GM21423 (cell line): ENCODE results near the gene PRR15L.
"Not testable (repeated sequence)": the region's sequence is repeated elsewhere in the genome, so short reads cannot be mapped to it uniquely, and the experiment has no call there.

Source experiments
- ATAC-seq: cut with Tn5 transposase; IDR thresholded peaks from one replicate; pipeline ENCODE4 v1.9.1; 2021; ENCODE audit warnings: mild to moderate bottlenecking, moderate library complexity; ENCODE audit not compliant: unreplicated experiment

Gene PRR15L

GRCh38 chr17:47941246-47942095 is 16.2 kb downstream of the PRR15L start, which contains the start of gene PNPO:
Gene PNPO (plus strand): TSS chr17:47941571. CDS start chr17:47941676, 105 bp downstream.
- ATAC-seq, result peak; percentile 91

GRCh38 chr17:47937941-47938340 is 19.7 kb downstream of the PRR15L start:
- no peak for ATAC-seq

GRCh38 chr17:47935961-47936360 is 21.7 kb downstream of the PRR15L start:
- ATAC-seq, result no peak

GRCh38 chr17:47935468-47935867 is 22.2 kb downstream of the PRR15L start:
- ATAC-seq, result not testable (repeated sequence)

- ATAC-seq, result no peak
Observed at GRCh38 chr17:47934856-47935255, 22.8 kb downstream of the PRR15L start.

- ATAC-seq, result no peak
Observed at GRCh38 chr17:47931848-47932247, 25.8 kb downstream of the PRR15L start.

- no peak for ATAC-seq
Observed at GRCh38 chr17:47929218-47930000, 28.3 kb downstream of the PRR15L start.

- no peak for ATAC-seq
Observed at GRCh38 chr17:47928415-47928814, 29.3 kb downstream of the PRR15L start.

- no peak for ATAC-seq
Observed at GRCh38 chr17:47927821-47928400, 29.8 kb downstream of the PRR15L start.

- ATAC-seq, result no peak
Observed at GRCh38 chr17:47925678-47925988, 32.0 kb downstream of the PRR15L start.

- ATAC-seq, result no peak
Observed at GRCh38 chr17:47924785-47925677, 32.7 kb downstream of the PRR15L start.

- not testable (repeated sequence) for ATAC-seq
Observed at GRCh38 chr17:47919889-47920288, 37.8 kb downstream of the PRR15L start.

- ATAC-seq, result no peak
Observed at GRCh38 chr17:47918991-47919390, 38.7 kb downstream of the PRR15L start.

- no peak for ATAC-seq
Observed at GRCh38 chr17:47918006-47918405, 39.7 kb downstream of the PRR15L start.

GRCh38 chr17:47917581-47917980 is 40.1 kb downstream of the PRR15L start:
- ATAC-seq, result no peak

GRCh38 chr17:47916489-47917208 is 41.0 kb downstream of the PRR15L start:
- no peak for ATAC-seq

- no peak for ATAC-seq
Observed at GRCh38 chr17:47915776-47916398, 41.8 kb downstream of the PRR15L start.

GRCh38 chr17:47914306-47914948 is 43.3 kb downstream of the PRR15L start:
- ATAC-seq, result no peak

- ATAC-seq, result no peak
Observed at GRCh38 chr17:47913050-47913449, 44.6 kb downstream of the PRR15L start.
